ENCODE results near the gene TIMM44.
"Not testable (repeated sequence)": the region's sequence is repeated elsewhere in the genome, so short reads cannot be mapped to it uniquely, and the experiment has no call there.

The TIMM44 gene

DNA sequence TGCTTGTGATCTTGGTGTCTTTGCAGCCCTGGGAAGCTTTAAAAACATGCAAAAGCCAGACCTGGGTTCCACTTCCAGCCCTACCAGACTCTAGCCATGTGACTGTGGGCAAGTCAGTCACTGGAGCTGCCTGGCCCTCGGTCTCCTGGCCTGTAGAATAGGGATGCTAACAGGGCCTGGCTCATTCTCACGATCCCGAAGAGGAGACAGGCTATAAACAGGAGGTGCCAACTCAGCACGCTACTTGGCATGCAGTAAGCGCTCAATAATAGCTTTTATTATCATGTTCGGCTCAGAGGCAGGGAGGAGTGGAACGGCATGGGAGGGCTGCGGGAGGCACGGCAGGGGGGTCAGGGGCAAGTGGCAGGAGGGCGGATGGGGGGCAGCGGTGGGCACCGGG is 19.2 kb downstream of the TIMM44 start:
- no peak for DNase-seq

DNA sequence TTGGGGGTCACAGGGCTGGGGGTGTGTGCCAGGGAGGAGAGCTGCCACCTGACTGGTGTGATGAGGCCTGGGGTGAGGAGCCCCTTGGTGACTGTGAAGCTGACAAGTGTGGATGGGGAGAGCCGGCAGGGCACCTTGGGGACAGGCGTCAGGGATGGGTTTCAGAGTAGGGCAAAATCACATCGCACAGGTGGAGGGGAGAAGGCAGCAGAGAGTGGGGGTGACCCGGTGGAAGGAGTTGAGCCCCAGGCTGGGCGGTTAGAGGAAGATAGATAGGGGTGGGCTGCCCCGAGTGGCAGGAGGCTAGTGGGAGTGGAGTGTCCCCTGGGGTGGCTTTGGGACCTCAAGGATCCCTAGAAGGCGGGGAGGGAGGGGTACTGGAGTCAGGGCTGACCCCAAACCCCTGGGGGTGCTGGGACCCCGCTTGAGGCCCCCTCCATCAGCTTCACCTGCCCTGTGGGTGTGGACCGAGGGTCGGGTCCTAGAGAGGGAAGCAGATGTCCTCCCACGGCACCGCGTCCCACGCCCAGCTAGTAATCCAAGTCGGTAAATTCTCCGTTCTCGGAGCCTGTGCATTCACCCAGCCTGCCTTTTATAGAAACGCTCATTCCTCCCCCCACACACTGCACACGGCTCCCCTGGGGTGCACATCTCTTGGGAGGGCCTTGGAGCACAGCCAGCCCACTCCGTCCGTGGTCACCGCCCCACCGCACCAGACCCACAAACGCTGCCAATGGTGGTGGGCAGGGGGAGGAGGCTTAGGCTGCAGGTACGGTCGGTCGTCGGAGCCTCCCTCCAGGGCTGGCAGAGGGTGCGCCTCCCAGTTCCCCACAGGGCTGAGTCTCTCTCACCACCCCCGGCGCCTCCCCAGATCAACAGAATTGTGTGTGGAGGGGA is 19.9 kb downstream of the TIMM44 start:
- no peak for DNase-seq

DNA sequence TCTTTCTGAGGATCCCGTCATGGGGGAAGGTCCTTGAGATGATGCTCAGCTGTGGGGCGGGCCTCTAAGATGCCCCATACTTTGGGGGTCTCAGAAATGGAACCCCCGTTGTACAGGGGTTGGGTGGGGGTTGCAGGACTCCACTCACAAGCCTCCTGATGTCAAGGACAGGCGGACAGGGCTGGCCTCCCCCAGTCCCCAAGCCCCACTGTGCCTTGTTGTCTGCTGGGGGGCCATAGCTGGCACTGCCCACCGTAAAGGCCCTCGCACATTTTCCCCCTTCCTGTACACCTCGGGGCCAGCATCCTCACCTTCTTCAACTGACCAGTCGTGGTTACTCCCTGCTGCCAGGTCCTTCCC is 20.6 kb downstream of the TIMM44 start:
- no peak for DNase-seq

DNA sequence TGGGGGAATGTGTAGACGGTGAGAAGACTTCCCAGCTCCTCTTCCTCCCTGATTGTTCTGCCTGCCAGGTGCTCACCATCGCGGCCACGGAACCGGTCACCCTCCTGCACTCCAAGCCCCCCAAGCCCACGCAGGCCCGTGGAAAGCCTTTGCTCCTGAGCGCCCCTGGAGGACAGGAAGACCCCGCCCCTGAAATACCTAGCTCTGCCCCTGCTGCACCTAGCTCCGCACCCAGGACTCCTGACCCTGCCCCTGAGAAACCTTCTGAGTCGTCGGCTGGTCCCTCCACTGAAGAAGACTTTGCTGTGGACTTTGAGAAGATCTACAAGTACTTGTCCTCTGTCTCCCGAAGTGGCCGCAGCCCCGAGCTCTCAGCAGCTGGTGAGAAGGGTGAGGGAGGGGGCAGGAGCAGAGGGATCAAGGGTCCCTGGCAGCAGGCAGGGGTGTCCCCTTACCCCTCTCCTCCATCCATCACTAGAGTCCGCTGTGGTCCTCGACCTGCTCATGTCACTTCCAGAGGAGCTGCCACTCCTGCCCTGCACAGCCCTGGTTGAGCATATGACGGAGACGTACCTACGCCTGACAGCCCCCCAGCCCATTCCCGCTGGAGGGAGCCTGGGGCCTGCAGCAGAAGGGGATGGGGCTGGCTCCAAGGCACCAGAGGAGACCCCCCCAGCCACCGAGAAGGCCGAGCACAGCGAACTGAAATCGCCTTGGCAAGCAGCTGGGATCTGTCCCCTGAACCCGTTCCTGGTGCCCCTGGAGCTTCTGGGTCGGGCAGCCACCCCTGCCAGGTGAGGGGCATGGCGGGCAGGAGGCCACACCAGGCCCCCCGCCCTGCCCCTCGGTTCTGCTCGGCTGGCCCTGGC is 21.3 kb downstream of the TIMM44 start:
- no peak for DNase-seq

DNA sequence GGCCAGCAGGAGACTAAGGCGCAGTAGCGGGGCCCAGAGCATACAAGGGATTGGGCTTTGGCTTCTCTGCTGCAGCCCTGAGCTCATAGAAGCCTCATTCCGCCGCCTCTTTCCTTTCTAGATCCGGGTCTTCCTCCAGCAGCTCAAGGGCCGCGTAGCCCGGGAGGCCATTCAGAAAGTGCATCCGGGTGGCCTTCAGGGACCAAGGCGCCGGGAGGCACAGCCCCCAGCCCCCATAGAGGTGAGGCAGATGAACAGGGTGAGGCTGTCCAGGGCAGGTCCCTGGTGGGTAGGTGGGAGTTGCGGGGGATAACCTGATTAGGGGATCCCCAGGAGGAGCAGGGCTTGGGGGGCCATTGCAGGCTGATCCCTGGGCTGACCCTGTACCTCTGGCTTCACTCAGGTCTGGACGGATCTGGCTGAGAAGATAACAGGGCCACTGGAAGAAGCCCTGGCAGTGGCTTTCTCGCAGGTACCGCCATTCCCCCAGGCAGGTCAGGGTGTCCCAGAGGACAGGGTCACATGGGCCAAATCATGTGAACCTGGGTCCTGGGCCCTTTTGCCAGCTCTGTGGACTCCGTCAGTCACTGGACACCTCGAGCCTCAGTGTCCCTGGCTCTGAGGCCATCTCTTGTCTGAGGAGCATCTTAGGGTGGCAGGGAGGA is 22.0 kb downstream of the TIMM44 start:
- DNase-seq = no peak

DNA sequence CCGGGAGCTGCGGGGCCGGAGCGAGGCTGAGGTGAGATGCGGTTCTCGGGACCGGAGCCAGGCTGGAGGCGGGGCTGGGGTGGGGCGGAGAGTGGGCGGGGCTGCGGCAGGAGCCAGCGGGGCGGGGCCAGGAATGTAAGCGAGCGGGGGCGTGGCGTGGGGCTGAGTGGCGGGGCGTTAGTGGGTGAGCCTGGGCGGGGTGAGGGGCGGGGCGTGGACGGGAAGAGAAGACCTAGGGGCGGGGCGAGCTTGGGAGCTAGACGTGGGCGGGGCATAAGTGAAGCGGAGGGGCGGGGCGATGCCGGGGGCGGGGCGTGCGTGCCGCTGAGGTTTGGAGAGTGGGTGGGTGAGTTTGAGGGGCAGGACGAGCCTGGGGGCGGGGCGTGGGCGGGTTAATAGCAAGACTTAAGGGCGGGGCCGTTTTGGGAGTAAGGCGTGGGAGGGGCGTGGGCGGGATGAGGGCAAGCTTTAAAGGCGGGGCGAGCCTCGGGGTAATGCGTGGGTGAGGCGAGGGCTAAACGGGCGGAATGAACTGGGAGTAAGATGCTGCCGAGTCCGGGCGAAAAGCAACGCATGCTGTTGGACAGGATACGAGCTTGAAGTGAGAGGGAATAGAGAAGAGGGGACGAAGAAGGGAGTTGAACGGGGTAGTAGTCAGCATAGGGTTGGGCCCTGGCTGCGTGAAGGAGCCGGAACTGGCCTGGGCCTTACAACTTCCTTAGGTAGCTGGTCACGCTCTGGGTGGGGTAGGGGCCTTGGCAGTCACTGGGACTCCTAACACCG is 22.8 kb downstream of the TIMM44 start:
- peak; percentile 90 to 100 (median 100) for DNase-seq

DNA sequence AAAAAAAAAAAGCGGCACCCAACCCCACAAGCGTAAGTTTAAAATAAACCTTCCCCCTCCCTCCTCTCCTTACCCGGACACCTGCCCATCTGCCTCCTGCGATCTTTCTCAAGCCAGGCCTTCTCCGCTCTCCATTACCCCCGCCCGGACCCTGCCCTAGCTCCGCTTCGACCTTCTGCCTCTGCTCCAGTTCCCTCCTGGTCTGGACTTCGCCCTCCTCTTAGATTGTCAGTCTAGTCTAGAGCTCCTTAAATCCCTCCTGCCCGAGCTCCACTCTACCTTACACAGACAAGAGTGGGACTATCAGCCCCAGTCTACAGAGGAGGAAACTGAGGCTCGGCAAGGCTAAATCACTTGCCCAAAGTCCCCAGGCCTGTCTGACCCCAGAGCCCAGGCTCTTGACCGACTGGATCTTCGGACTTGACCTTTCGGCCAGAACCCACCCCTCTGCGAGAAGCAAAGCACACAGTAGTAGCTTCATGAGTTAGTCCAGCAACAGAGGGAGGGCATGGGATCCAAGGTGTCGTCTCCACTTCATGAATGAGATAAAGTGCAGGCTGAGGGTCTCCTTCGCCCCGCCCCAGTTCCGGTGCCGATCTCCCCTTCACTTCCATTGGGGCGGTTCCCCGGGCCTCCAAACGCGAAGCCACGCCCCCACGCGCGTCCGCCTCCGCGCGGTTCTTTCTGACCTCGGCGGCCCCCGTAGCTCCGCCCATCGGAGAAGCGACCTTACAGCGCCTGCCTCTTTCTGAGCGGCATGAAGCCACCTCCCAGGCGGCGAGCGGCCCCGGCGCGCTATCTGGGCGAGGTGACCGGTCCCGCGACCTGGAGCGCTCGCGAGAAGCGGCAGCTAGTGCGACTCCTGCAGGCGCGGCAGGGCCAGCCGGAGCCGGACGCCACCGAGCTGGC is 23.6 kb downstream of the TIMM44 start, which contains the start of gene SNAPC2:
TSS of gene SNAPC2 (plus strand) at position 729 of the 909 bp plus-strand sequence. CDS start at position 758, 29 bp downstream.
- DNase-seq = peak; percentile 84 to 95 (median 90)

DNA sequence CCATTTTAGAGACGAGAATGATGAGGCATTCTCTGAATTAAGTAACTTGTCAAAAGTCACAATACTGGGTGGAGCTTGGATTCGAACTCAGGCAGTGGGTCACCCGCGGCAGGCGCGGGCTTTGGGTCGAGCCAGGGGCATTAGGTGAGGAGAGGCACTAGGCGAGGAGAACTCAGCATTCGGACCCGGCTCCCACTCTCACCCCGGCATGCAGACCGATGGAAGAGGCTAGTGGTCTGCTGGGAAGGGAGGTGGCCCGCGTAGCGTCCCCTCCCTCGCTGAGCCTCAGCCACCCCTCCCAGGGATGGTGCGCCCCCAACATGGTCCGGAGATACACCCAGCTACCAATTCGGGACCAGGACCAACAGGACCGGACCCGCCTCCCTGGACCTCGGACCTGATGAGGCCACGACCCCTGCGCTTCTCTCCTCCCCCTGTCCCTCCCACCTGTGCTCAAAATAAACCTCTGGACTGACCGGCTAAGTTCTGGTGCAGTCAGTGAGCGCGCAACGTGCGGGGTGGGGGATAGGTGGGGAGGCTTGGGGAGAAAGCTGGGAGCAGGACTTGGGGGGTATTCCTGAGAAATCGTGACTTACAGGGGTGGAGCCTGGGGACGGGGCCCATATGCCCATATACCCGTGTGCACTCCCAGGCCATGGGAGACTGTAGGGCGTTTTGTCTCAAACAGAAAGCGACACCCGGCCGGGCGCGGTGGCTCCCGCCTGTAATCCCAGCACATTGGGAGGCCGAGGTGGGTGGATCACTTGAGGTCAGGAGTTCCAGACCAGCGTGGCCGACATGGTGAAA is 24.6 kb downstream of the TIMM44 start:
- DNase-seq = no peak

DNA sequence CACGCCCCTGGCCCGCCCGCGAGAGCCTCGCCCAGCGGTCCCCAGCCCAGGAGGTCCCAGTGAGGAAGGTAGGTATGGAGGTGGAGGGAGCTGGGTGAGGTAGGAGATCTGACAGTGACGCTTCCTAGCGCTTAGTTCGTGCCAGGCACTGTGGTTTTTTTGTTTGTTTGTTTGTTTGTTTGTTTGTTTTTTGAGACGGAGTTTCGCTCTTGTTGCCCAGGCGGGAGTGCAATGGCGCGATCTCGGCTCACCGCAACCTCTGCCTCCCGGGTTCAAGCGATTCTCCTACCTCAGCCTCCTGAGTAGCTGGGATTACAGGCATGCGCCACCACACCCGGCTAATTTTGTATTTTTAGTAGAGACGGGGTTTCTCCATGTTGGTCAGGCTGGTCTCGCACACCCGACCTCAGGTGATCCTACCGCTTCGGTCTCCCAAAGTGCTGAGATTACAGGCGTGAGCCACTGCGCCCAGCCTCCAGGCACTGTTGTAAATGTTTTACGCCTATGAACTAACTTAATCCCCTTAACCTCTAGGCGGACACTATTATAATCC is 25.3 kb downstream of the TIMM44 start:
- DNase-seq = not testable (repeated sequence)

DNA sequence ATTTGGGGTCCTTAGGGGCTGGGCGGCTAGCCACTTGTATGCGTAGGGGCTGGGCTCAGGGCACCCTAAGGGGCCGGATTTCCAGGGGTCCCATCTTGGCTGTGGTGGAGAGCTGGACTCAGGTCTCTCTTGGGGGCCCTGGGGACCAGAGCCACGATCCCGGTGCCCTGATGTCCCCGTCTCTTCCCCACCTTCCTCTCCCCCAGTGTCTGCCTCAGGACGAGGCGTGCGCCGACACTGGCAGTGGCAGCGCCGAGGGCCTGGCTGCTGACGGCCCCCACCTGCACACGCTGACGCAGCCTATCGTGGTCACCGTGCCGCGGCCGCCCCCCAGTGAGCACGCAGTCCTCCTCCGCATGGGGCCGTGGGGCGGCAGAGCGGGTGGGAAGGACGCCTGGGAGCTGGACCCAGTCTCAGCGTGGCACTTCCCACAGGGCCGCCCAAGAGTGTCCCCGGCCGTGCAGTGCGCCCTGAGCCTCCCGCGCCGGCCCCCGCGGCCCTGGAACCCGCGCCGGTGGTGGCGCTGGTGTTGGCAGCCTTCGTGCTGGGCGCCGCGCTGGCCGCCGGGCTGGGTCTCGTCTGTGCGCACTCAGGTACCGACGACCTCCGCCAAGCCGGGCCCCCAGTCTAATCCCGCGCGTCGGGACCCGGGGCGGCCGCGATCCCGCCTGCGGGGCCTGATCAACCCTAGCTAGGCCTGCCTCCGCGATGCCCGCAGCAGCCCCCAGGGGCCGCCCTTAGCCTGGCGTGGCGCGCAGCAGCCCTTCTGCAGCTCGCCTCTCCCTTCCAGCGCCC is 26.0 kb downstream of the TIMM44 start:
- DNase-seq = peak in 3 of 4 experiments; percentile 20 to 60 (median 35)

DNA sequence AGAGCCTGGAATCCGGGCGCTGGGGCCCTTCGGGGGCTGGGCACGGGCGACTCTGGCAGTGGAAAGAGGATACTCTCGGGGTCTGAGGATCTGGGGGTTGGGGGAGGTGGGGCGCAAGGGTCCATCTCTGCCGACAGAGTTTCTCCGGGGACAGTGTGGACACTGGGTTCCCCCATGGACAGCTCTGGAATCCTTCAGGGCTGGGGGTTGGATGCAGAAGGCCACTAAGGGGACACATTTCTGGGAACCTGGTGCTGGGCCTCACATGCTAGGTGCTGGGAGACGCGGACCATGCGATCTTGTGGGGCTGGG is 26.6 kb downstream of the TIMM44 start:
- no peak for DNase-seq

DNA sequence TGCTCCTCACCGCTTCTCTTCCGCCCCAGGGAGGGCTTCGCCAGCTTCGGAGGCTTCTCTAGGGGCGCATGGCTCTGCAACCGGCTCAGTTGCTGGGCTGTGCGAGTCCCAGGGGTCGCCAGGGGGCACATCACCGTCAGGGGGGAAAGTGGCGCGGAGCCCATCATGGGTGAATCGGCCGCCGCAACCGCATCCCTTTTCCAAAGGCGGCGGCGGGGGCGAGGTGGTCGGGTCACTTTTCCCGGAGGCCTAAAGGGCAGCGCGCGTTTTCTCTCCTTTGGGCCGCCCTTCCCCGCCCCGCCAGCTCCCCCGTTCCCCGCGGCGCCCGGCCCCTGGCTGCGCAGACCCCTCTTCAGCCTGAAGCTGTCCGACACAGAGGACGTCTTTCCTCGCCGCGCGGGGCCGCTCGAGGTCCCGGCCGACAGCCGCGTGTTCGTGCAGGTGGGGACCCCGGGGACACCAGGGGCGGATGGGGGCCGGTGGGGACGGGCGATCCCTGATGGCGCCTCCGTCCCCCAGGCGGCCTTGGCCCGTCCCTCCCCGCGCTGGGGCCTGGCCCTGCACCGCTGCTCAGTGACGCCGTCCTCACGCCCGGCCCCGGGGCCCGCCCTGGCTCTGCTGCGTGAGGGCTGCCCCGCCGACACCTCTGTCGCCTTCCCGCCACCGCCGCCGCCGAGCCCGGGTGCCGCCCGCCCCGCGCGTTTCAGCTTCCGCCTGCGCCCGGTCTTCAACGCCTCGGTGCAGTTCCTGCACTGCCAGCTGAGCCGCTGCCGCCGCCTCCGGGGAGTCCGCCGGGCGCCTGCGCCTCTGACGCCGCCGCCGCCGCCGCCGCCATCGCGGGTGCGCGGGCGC is 27.1 kb downstream of the TIMM44 start:
- DNase-seq = peak in 3 of 4 experiments; percentile 19 to 44 (median 31)

DNA sequence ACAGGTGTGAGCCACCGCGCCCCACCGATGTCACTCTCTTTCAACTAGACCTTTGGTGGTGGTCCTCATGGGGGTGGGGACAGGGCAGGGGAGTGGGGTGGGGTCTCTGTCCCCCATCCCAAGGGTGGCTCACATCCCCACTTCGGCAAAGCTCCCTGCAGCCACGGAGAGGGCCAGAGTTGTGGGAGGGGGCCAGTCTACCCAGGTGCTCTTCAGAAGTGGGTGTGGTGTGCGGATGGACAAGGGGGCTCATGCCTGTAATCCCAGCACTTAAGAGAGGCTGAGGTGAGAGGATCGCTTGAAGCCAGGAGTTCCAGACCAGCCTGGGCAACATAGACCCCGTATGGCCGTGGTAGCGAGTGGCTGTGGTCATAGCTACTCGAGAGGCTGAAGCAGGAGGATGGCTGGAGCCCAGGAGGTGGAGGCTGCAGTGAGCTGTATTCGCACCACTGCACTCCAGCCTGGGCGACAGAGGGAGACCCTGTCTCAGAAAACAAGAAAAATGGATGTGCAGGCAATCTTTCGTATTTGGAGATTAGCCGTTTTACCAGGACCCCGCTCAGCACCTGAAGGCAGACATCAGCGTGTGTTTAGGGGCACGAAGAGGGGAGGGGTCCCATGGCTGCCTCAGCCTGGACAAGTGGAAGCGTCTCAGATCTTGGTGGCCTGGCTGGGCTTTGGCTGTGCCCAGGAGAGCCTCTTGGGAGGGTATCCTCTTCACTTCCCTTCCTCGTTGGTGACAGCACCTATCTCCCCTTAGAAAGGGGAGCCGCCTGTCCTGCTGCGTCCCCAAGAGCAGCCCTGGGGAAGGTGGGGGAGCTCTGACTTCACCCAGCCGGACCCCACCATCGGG is 28.0 kb downstream of the TIMM44 start:
- no peak for DNase-seq

DNA sequence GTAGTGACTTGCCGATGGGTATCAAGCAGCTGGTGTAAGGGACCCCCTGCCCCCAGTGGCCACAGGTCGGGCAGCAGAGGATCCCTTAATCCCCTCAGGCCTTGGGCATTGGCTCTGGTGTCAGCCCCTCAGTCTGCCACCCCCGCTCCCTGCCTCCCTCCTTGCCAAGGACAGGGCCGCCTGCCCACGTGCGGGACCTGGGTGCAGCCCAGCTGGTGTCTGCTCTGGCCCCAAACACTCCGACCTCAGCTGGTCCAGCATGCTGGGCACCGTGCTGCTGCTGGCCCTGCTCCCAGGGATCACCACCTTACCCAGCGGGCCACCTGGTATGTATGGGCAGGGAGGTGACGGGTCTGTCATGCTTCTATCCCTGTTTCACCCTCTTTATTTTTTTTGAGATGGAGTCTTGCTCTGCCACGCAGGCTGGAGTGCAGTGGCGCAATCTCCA is 28.8 kb downstream of the TIMM44 start, which contains the start of gene TGFBR3L:
TSS of gene TGFBR3L (plus strand) at position 233 of the 448 bp plus-strand sequence.
- no peak for DNase-seq

DNA sequence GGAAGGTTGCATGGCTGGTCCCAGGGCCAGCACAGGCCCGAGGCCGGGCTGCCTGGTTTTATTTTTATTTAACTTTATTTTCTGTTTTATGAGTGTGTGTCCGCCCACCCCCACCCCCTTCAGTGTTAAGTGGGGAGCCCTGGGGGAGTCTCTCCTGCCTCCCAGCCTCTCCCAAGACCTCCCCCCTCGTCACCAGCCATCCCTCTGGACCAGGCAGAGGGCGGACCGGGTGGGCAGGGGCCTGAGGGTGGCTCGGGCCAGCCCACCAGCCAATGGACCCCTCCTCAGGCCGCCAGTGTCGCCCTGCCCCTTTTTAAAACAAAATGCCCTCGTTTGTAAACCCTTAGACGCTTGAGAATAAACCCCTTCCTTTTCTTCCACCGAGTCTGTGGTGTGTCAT is 29.4 kb downstream of the TIMM44 start:
- no peak for DNase-seq

DNA sequence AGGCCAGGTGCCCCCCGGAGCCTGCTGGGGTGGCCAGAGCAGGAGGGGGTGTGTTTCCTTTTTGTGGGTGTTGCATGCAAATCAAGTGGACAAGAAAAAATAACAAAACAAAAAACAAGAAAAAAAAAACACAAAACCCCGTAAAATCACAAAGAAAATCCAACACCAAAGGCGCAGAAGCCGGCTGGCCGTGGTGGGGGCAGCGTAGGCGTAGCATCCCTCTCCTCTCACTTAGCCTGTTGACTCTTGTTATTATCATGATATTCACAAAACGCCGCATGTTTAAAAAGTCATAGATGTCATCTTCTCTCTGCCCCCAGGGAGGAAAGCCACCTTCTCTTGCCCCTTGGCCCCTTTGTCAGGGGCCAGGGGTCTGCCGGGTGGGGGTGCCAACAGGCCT is 29.8 kb downstream of the TIMM44 start:
- DNase-seq = no peak

All from activated naive CD4-positive, alpha-beta T cell (primary cell).